Naive B cell (primary cell): ENCODE results near the gene FANK1. TPM values are rescaled to one million over a fixed set of nuclear protein-coding genes. Genes with fewer than 3 reads are reported as not detected.
"Not testable (repeated sequence)": the region's sequence is repeated elsewhere in the genome, so short reads cannot be mapped to it uniquely, and the experiment has no call there.

Source experiments
- ATAC-seq, 2 donors: fragments of 150-1000 bp; cut with Tn5 transposase; 2 replicates each; pipeline ENCODE4 v1.10.0; 2021; ENCODE audit warnings: low read depth in 2 of 2, mild to moderate bottlenecking in 2 of 2, moderate library complexity in 2 of 2
- DNase-seq: peaks from one replicate; pipeline ENCODE4 v3.0.0; 2022
- H3K27ac Mint-ChIP-seq, 6 donors: one replicate each; pipeline ENCODE4 v1.8.0; 2020 to 2022; ENCODE audit warnings: mild to moderate bottlenecking in 6 of 6, mixed read lengths in 6 of 6, moderate library complexity in 5 of 6, inconsistent platforms in 2 of 6
- H3K27me3 Mint-ChIP-seq, 3 donors: one replicate each; pipeline ENCODE4 v1.8.0; 2021 to 2022; ENCODE audit warnings: mixed read lengths in 3 of 3, mild to moderate bottlenecking in 1 of 3
- H3K36me3 Mint-ChIP-seq, 2 donors: one replicate each; pipeline ENCODE4 v1.8.0; 2020 to 2022; ENCODE audit warnings: mixed read lengths in 2 of 2, inconsistent platforms in 1 of 2, mild to moderate bottlenecking in 1 of 2
- H3K4me1 Mint-ChIP-seq, 3 donors: one replicate each; pipeline ENCODE4 v1.8.0; 2020 to 2022; ENCODE audit warnings: mixed read lengths in 3 of 3, inconsistent platforms in 1 of 3, mild to moderate bottlenecking in 1 of 3, moderate library complexity in 1 of 3
- H3K4me3 Mint-ChIP-seq, 8 donors: one replicate each; pipeline ENCODE4 v1.8.0; 2020 to 2022; ENCODE audit warnings: mild to moderate bottlenecking in 8 of 8, mixed read lengths in 8 of 8, moderate library complexity in 8 of 8, inconsistent platforms in 2 of 8
- H3K9me3 Mint-ChIP-seq, 7 donors: one replicate each; pipeline ENCODE4 v1.8.0; 2020 to 2022; ENCODE audit warnings: mixed read lengths in 7 of 7, mild to moderate bottlenecking in 5 of 7, inconsistent platforms in 2 of 7, moderate library complexity in 1 of 7
- polyA plus RNA-seq, 6 donors: library from polyadenylated mRNA; unstranded; fragments of 300-500 nt; fragmentation: Illumina TruSeq; gene quantifications; one replicate each; pipeline ENCODE4 v1.2.3, GENCODE V29; 2021; ENCODE audit warnings: low read depth in 6 of 6

The FANK1 gene, protein sequence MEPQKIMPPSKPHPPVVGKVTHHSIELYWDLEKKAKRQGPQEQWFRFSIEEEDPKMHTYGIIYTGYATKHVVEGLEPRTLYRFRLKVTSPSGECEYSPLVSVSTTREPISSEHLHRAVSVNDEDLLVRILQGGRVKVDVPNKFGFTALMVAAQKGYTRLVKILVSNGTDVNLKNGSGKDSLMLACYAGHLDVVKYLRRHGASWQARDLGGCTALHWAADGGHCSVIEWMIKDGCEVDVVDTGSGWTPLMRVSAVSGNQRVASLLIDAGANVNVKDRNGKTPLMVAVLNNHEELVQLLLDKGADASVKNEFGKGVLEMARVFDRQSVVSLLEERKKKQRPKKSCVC
- polyA plus RNA-seq: not detected

DNA sequence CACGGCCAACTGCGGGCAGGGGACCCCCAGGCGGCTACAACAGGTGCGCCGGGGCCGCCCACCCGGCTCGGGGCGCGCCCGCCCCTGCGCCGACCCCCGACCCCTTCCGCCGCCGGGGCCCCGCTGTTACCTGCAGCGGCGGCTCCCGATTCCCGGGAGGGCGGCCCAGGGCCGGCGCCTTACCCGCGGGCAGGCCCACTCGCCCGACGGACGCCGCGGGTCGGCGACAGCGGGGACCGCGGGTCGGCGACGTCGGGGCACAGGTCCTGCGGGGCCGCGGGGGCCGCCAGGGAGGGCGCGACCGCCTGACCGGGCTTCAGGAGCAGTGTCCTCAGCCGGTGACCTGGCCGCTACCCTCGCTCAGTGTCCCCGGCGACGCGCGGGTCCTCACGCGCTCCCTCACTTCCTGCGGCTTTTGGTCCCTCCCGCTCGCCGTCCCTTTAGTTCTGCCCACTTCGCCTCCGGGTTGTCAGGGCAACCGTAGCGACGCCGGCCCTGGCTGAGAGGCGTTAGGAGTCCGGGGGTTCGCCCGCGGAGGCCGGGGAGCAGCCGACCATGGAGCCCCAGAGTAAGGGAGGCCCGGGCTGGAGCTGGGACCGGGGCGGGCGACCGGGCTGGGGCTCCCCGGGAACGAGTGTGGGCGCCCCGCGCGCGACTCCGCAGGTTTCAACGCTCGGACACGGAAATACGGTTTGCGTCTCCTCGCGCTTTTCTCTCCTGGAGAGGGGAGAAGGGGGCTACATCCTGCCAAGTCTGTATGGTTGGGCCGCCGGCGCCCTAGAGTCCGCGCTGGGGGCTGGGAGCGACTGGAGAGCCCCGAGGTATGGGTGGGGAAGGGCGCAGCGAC is at the start of gene FANK1:
FANK1 (plus strand) TSS at position 477 of the 847 bp plus-strand sequence; CDS start at position 556, 79 bp downstream.
- not testable (repeated sequence) for H3K36me3 Mint-ChIP-seq, H3K9me3 Mint-ChIP-seq
- DNase-seq (peak; percentile 81), ATAC-seq (peak; percentile 80 to 83)
- peaks cover under 1 to 12% (median 9%) of the 10 kb centered on the region in 3 donors for H3K27me3 Mint-ChIP-seq
- peaks cover 11 to 21% (median 19%) of the 10 kb centered on the region in 3 donors for H3K4me1 Mint-ChIP-seq
- H3K4me3 Mint-ChIP-seq: peak within 1 kb of the TSS; percentile 84 to 96 (median 92)
- H3K27ac Mint-ChIP-seq: peak within 1 kb of the TSS; percentile 49 to 95 (median 88)

DNA sequence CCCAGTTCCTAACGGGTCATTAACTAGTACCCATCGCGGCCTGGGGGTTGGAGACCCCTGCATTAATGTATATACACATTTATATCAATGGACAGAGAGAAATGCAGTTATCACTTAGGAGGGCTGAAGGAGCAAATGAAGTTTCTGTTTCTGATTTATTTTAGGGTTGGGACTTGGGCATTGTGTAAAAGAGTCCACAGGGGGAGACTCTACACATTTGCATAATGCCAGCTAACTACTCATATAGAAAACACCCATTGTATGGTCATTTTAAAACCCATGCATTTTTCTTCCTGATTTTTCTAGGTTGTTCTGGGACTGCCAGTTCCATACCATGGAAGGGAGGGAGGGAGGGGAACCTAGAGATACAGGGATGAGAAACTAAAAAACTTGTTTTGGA is 49.5 kb upstream of the FANK1 start:
- no peaks in the 10 kb centered on the region for H3K4me1 Mint-ChIP-seq
- H3K4me3 Mint-ChIP-seq: no peak overlapping the region
- H3K27me3 Mint-ChIP-seq: no peaks in the 10 kb centered on the region
- no peaks in the 10 kb centered on the region for H3K9me3 Mint-ChIP-seq
- peak overlapping the region in 1 of 6 donors; percentile 91 for H3K27ac Mint-ChIP-seq
- ATAC-seq (no peak), DNase-seq (no peak)
- H3K36me3 Mint-ChIP-seq: peaks cover 15 to 17% of the 10 kb centered on the region in 2 donors

DNA sequence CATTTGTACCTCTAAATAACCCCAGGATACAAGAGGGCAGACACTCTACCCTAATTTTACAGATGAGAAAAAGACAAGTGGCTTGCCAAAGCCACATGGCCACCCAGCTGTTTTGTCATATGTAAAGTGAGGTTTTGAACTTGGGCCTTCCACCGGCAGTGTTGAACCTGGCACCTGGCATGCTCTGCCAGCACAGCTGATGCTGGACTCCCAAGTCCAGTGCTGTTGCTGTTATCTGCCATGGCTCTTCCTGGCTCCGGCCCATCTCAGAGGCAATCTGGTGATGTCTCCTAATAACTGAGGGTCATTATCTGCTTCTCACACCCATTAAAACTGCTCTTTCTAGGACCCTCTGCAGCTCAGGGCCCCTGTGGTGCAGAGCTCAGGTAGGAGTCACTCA is 48.0 kb upstream of the FANK1 start:
- no peaks in the 10 kb centered on the region for H3K27me3 Mint-ChIP-seq
- no peaks in the 10 kb centered on the region for H3K9me3 Mint-ChIP-seq
- no peak overlapping the region for H3K4me3 Mint-ChIP-seq
- H3K36me3 Mint-ChIP-seq: peaks cover 21 to 27% of the 10 kb centered on the region in 2 donors
- no peak for DNase-seq
- H3K4me1 Mint-ChIP-seq: no peaks in the 10 kb centered on the region
- ATAC-seq: no peak
- no peak overlapping the region for H3K27ac Mint-ChIP-seq

DNA sequence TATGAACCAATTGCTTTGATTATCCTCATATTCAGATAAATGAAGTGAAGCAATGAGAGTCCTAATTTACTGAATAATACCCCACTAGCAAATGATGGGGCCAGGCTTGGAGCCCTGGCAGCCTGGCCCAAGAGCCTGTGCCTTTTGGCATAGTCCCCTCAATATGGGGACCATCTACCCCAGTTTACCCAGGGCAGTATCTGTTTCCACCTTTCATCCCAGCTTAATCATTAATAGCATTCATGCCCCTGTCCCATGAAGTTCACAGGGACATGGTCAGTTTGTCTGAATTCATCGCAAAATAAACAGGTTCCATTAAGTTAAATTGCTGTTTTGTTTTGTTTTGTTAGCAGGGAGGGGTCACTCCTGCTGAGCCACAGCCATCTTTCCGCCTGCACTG is 47.5 kb upstream of the FANK1 start:
- Mint-ChIP-seq H3K27me3 (no peaks in the 10 kb centered on the region), H3K36me3 (peaks cover 21 to 27% of the 10 kb centered on the region in 2 donors), H3K27ac (no peak overlapping the region), H3K4me1 (no peaks in the 10 kb centered on the region), H3K9me3 (no peaks in the 10 kb centered on the region), H3K4me3 (no peak overlapping the region)
- no peak for ATAC-seq
- no peak for DNase-seq

- peak overlapping the region in 1 of 6 donors; percentile 36 for H3K27ac Mint-ChIP-seq
- H3K27me3 Mint-ChIP-seq: no peaks in the 10 kb centered on the region
- no peak for ATAC-seq
- H3K4me1 Mint-ChIP-seq: no peaks in the 10 kb centered on the region
- H3K9me3 Mint-ChIP-seq: no peaks in the 10 kb centered on the region
- no peak for DNase-seq
- peaks cover 21 to 27% of the 10 kb centered on the region in 2 donors for H3K36me3 Mint-ChIP-seq
- H3K4me3 Mint-ChIP-seq: no peak overlapping the region
Observed at GRCh38 chr10:125849448-125849847, 46.9 kb upstream of the FANK1 start.

GRCh38 chr10:125850766-125851731 is 45.3 kb upstream of the FANK1 start:
- DNase-seq (no peak), ATAC-seq (no peak)
- H3K4me1 Mint-ChIP-seq: no peaks in the 10 kb centered on the region
- H3K4me3 Mint-ChIP-seq: no peak overlapping the region
- H3K27me3 Mint-ChIP-seq: no peaks in the 10 kb centered on the region
- H3K9me3 Mint-ChIP-seq: no peaks in the 10 kb centered on the region
- H3K36me3 Mint-ChIP-seq: peaks cover 21 to 27% of the 10 kb centered on the region in 2 donors
- H3K27ac Mint-ChIP-seq: peak overlapping the region in 2 of 6 donors; percentile 25 to 43

GRCh38 chr10:125852487-125852886 is 43.9 kb upstream of the FANK1 start:
- H3K27me3 Mint-ChIP-seq: no peaks in the 10 kb centered on the region
- H3K4me1 Mint-ChIP-seq: no peaks in the 10 kb centered on the region
- DNase-seq (no peak), ATAC-seq (no peak)
- no peak overlapping the region for H3K27ac Mint-ChIP-seq
- no peak overlapping the region for H3K4me3 Mint-ChIP-seq
- H3K9me3 Mint-ChIP-seq: no peaks in the 10 kb centered on the region
- peaks cover 21 to 27% of the 10 kb centered on the region in 2 donors for H3K36me3 Mint-ChIP-seq

GRCh38 chr10:125857185-125857760 is 39.1 kb upstream of the FANK1 start:
- H3K36me3 Mint-ChIP-seq: peaks cover 0 to 8% of the 10 kb centered on the region in 2 donors
- no peak for ATAC-seq
- no peaks in the 10 kb centered on the region for H3K9me3 Mint-ChIP-seq
- no peak for DNase-seq
- no peaks in the 10 kb centered on the region for H3K4me1 Mint-ChIP-seq
- no peaks in the 10 kb centered on the region for H3K27me3 Mint-ChIP-seq
- H3K4me3 Mint-ChIP-seq: no peak overlapping the region
- no peak overlapping the region for H3K27ac Mint-ChIP-seq

- no peaks in the 10 kb centered on the region for H3K27me3 Mint-ChIP-seq
- DNase-seq: no peak
- H3K36me3 Mint-ChIP-seq: no peaks in the 10 kb centered on the region
- no peak overlapping the region for H3K4me3 Mint-ChIP-seq
- no peaks in the 10 kb centered on the region for H3K4me1 Mint-ChIP-seq
- no peak for ATAC-seq
- H3K27ac Mint-ChIP-seq: no peak overlapping the region
- H3K9me3 Mint-ChIP-seq: no peaks in the 10 kb centered on the region
Observed at GRCh38 chr10:125859128-125859817, 37.1 kb upstream of the FANK1 start.

- no peaks in the 10 kb centered on the region for H3K4me1 Mint-ChIP-seq
- ATAC-seq (no peak), DNase-seq (no peak)
- no peaks in the 10 kb centered on the region for H3K9me3 Mint-ChIP-seq
- no peak overlapping the region for H3K4me3 Mint-ChIP-seq
- no peak overlapping the region for H3K27ac Mint-ChIP-seq
- H3K36me3 Mint-ChIP-seq: no peaks in the 10 kb centered on the region
- no peaks in the 10 kb centered on the region for H3K27me3 Mint-ChIP-seq
Observed at GRCh38 chr10:125865120-125865519, 31.2 kb upstream of the FANK1 start.

DNA sequence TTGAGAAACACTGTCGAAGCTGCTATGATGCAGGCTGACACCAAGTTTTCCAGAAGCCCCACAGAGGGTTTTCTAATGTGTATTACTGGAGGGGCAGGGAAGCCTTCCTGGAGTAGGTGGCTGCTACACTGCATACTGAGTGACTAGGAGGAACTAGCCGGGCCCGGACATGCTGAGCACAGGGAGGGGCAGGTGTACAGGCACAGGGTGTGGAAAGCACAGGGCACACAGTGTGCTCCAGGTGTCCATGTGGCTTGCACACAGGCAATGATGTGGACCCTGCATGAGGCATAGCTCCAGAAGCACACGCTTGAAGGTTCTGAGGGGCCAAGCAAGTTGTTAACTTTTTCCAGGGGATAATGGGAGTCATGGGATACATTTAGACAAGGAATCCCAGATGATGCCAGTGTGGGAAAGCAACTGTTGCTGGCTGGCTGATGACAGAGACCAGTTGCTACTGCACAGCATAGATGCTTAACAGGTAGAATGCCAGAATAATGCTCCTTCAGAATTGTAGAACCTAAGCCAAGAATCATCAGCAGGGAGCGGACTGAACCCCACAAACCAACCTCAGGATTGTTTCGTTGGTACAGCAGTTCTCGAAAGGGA is 29.8 kb upstream of the FANK1 start:
- Mint-ChIP-seq H3K4me1 (no peaks in the 10 kb centered on the region), H3K36me3 (no peaks in the 10 kb centered on the region), H3K27me3 (no peaks in the 10 kb centered on the region), H3K27ac (no peak overlapping the region), H3K4me3 (no peak overlapping the region), H3K9me3 (no peaks in the 10 kb centered on the region)
- DNase-seq (no peak), ATAC-seq (no peak)

- Mint-ChIP-seq H3K4me1 (no peaks in the 10 kb centered on the region), H3K9me3 (no peaks in the 10 kb centered on the region), H3K27ac (peak overlapping the region in 2 of 6 donors; percentile 18 to 40), H3K27me3 (no peaks in the 10 kb centered on the region), H3K36me3 (no peaks in the 10 kb centered on the region), H3K4me3 (no peak overlapping the region)
- DNase-seq (peak; percentile 1), ATAC-seq (no peak)
Observed at GRCh38 chr10:125868372-125868975, 27.9 kb upstream of the FANK1 start.
